SH-SY5Y (cell line): Measurements from ENCODE around the gene PDE4D.

Experiments used
- GATA2 ChIP-seq: IDR thresholded peaks from 2 replicates; pipeline ENCODE4 v1.6.1; 2011; ENCODE audit warnings: mild to moderate bottlenecking, low read depth, low read length
- GATA3 ChIP-seq: IDR thresholded peaks from 2 replicates; pipeline ENCODE4 v1.6.1; 2011; ENCODE audit warnings: low read depth, mild to moderate bottlenecking, low read length, moderate library complexity

DNA sequence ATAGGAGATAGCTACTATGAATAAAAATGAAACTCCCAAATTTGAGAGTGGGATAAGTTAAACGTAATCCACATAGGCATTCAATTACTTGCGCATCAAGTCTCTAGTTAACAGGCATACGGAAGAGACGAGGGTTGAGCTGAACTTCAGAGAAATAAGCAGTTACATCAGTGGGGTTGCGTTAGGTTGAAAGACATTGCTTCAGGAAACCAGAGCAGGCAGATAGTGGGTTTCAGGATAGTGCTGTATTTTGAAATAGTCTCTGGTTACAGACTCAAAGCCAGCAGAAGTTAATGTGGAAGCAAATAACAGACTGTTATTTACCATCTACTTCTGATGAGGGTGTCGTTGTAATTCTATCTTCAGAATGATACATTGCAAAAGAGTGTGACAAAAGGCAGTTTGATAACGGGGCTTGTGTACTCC, 533.4 kb downstream of the PDE4D start:
- no peak for TF ChIP-seq GATA2
- no peak for TF ChIP-seq GATA3
